K562 (cell line): Measurements from ENCODE around the gene NCOA1. TPM values are rescaled to one million over a fixed set of nuclear protein-coding genes. Genes with fewer than 3 reads are reported as not detected.

ENCODE experiments used
- ATAC-seq: fragments of 200-7000 bp; cut with Tn5 transposase; 3 replicates; pipeline ENCODE4 v1.9.1; 2020; ENCODE audit warnings: moderate library complexity
- BruUV-seq: library from RNA; stranded (reverse); fragments of 400-500 nt; replicated peaks from 2 replicates; lab custom pipeline; 2021; lab: Mats Ljungman, UMichigan
- CTCF ChIA-PET: fragments of 300-600 bp; formaldehyde crosslinking; extraction: SDS; loops from one replicate; lab custom pipeline; 2021; ENCODE audit warnings: low intra/inter-chr PET ratio; lab: Yijun Ruan, JAX
- POLR2A ChIA-PET: fragments of 300-600, 350-650 bp; sonication (Branson Sonifier 250); formaldehyde crosslinking; extraction: SDS; loops from one replicate; lab custom pipeline; 2021; ENCODE audit warnings: antibody characterized with exemption, inconsistent platforms; lab: Yijun Ruan, JAX
- DNase-seq, 4 experiments: peaks; one replicate each; pipeline versions ENCODE4 v3.0.0 to v3.0.0-alpha.2; 2011 to 2018; ENCODE audit warnings: low spot score in 3 of 4, mixed read lengths in 3 of 4; ENCODE audit errors: extremely low read depth in 1 of 4
- FAIRE-seq: peaks from 2 replicates; lab custom pipeline; 2011; peaks lifted over from hg19 to GRCh38; lab: Jason Lieb, UNC
- H2AFZ ChIP-seq: 2 replicates; pipeline ENCODE4 v1.6.0; 2011; ENCODE audit warnings: low read depth, low read length, control low read depth, inconsistent platforms
- H3K27ac ChIP-seq: fragments of 200-600 bp; 3 replicates; pipeline ENCODE4 v1.8.0; 2011; ENCODE audit warnings: low read depth, mild to moderate bottlenecking, control low read depth, inconsistent platforms, low read length, moderate library complexity, mixed read lengths; ENCODE audit errors: extremely low read depth
- H3K27me3 ChIP-seq, 2 experiments: fragments of 300-600 bp in 1 of 2; 2 replicates in 1 of 2; 3 replicates in 1 of 2; pipeline versions ENCODE4 v1.6.0 to v1.8.0; 2011; ENCODE audit warnings: inconsistent platforms in 2 of 2, low read length in 2 of 2, mild to moderate bottlenecking in 1 of 2, mixed read lengths in 1 of 2, moderate library complexity in 1 of 2; ENCODE audit not compliant: control insufficient read depth in 2 of 2, insufficient read depth in 2 of 2
- H3K36me3 ChIP-seq: fragments of 300-600 bp; 3 replicates; pipeline ENCODE4 v1.8.0; 2011; ENCODE audit warnings: mild to moderate bottlenecking, low read length, inconsistent platforms; ENCODE audit not compliant: control insufficient read depth, insufficient read depth
- H3K4me1 ChIP-seq, 2 experiments: fragments of 200-600 bp in 1 of 2; replicated peaks in 1 of 2; 2 replicates in 1 of 2; 3 replicates in 1 of 2; pipeline versions ENCODE4 v1.5.1 to v1.8.0; 2011; ENCODE audit warnings: inconsistent platforms in 2 of 2, low read length in 2 of 2, mild to moderate bottlenecking in 1 of 2, mixed read lengths in 1 of 2, moderate library complexity in 1 of 2; ENCODE audit not compliant: control insufficient read depth in 2 of 2, insufficient read depth in 2 of 2
- H3K4me2 ChIP-seq: 2 replicates; pipeline ENCODE4 v1.6.1; 2011; ENCODE audit warnings: low read length, control low read depth, inconsistent platforms, mixed read lengths; ENCODE audit not compliant: insufficient read depth
- H3K4me3 ChIP-seq: fragments of 200-600 bp; sonication (generic), shearing (Covaris generic); 2 replicates; pipeline ENCODE4 v1.5.1; 2016; ENCODE audit warnings: control low read depth, inconsistent platforms
- H3K79me2 ChIP-seq: fragments of 200-600 bp; 3 replicates; pipeline ENCODE4 v1.8.0; 2011; ENCODE audit warnings: low read length, inconsistent platforms; ENCODE audit not compliant: control insufficient read depth, insufficient read depth
- H3K9ac ChIP-seq, 2 experiments: 2 replicates each; pipeline versions ENCODE4 v1.6.0 to v1.6.1; 2011; ENCODE audit warnings: low read depth in 2 of 2, low read length in 2 of 2, control low read depth in 1 of 2, inconsistent platforms in 1 of 2, mild to moderate bottlenecking in 1 of 2, mixed read lengths in 1 of 2; ENCODE audit not compliant: insufficient read depth in 1 of 2
- H3K9me1 ChIP-seq: one replicate; pipeline ENCODE4 v1.6.0; 2011; ENCODE audit warnings: inconsistent platforms, mild to moderate bottlenecking, low read length, moderate library complexity; ENCODE audit not compliant: control insufficient read depth, insufficient read depth
- H3K9me3 ChIP-seq: replicated peaks from 2 replicates; pipeline ENCODE4 v1.5.1; 2011; ENCODE audit warnings: low read depth, low read length, inconsistent platforms; ENCODE audit not compliant: control insufficient read depth, insufficient read depth
- H4K20me1 ChIP-seq: replicated peaks from 2 replicates; pipeline ENCODE4 v1.6.1; 2011; ENCODE audit warnings: low read length, inconsistent platforms, mixed read lengths; ENCODE audit not compliant: control insufficient read depth, insufficient read depth
- CC2D1A ChIP-seq: fragments of 450-650 bp; IDR thresholded peaks from 2 replicates; pipeline ENCODE4 v1.6.1; 2017; ENCODE audit warnings: mild to moderate bottlenecking
- FIP1L1 ChIP-seq: fragments of 200-400 bp; formaldehyde crosslinking; IDR thresholded peaks from 2 replicates; pipeline ENCODE4 v1.6.1; 2018; ENCODE audit warnings: mild to moderate bottlenecking, low read depth, low read length; ENCODE audit not compliant: poor library complexity, severe bottlenecking
- POLR2B ChIP-seq: fragments of 450-650 bp; IDR thresholded peaks from 2 replicates; pipeline ENCODE4 v1.6.1; 2018; ENCODE audit warnings: low read depth; ENCODE audit not compliant: partially characterized antibody
- SIX5 ChIP-seq, 2 experiments: IDR thresholded peaks; 2 replicates each; pipeline ENCODE4 v1.6.1; 2011; ENCODE audit warnings: low read length in 2 of 2, borderline replicate concordance in 1 of 2, low read depth in 1 of 2, mild to moderate bottlenecking in 1 of 2, moderate library complexity in 1 of 2; ENCODE audit not compliant: insufficient read depth in 1 of 2
- TCF7L2 ChIP-seq: fragments of 150-350 bp; IDR thresholded peaks from 2 replicates; pipeline ENCODE4 v1.6.1; 2016; ENCODE audit warnings: low read depth, mild to moderate bottlenecking, low read length, moderate library complexity
- U2AF2 ChIP-seq: fragments of 200-400 bp; formaldehyde crosslinking; optimal IDR thresholded peaks from 2 replicates; pipeline ENCODE3; 2017; ENCODE audit warnings: low read depth, mild to moderate bottlenecking, low read length
- ZKSCAN1 ChIP-seq: fragments of 150-350 bp; IDR thresholded peaks from 2 replicates; pipeline ENCODE4 v1.6.1; 2016; ENCODE audit warnings: low read depth, low read length
- ZNF561 ChIP-seq: fragments of 450-650 bp; formaldehyde crosslinking; conservative IDR thresholded peaks from 2 replicates; pipeline ENCODE4 v1.4.0; 2020; ENCODE audit warnings: mild to moderate bottlenecking, moderate library complexity
- WGBS: fragments of 100-300 bp; shearing (Covaris generic); methylation state at CpG from one replicate; pipeline ENCODE4 v1.1.6; 2016; ENCODE audit warnings: low coverage, mixed read lengths; ENCODE audit not compliant: insufficient coverage; ENCODE audit errors: missing lambda C conversion rate; 5-methylcytosine and 5-hydroxymethylcytosine counted together
- in situ Hi-C: fragments of 300-500 bp; cut with MboI; formaldehyde crosslinking; loops from 4 replicates; pipeline ENCODE4 v1.15.0; 2018; ENCODE audit warnings: inconsistent platforms, mixed read lengths
- intact Hi-C: fragments of 100-400 bp; cut with micrococcal nuclease; formaldehyde crosslinking; loops from 2 replicates; pipeline ENCODE4 v1.14.2; 2022
- polyA plus RNA-seq, 8 experiments: library from polyadenylated mRNA; depleted of rRNA in 4 of 8; stranded (reverse) in 5 of 8; unstranded in 3 of 8; fragments of >200 nt; fragmentation: Nextera tagmentation in 2 of 8; fragmentation: Illumina TruSeq in 1 of 8; extraction: Ambion mirVana in 2 of 8; extraction: Trizol in 1 of 8; gene quantifications; 2 replicates each; pipeline versions ENCODE4 v1.2.1 to v1.2.3, GENCODE V29; 2011 to 2014; ENCODE audit warnings: inconsistent platforms in 1 of 8, missing spikeins in 1 of 8
- total RNA-seq, 7 experiments: library from RNA; depleted of rRNA in 6 of 7; stranded (reverse); fragments of >200 nt in 6 of 7; fragmentation: Illumina TruSeq in 2 of 7; extraction: Trizol in 2 of 7; gene quantifications; 2 replicates each; pipeline versions ENCODE4 v1.2.1 to v1.2.3, GENCODE V29; 2011 to 2021; ENCODE audit warnings: low replicate concordance in 1 of 7
- TF ChIP-seq, protein P1 (sequence below), 2 experiments: fragments of 150-350 bp in 1 of 2; IDR thresholded peaks; 2 replicates each; pipeline ENCODE4 v1.6.1; 2012 to 2016; ENCODE audit warnings: low read depth in 2 of 2, low read length in 2 of 2, mild to moderate bottlenecking in 1 of 2, moderate library complexity in 1 of 2

Gene NCOA1
- total and polyA plus RNA-seq, 9 of the 15 experiments (the other 6 are each of a cell fraction or from before 2014, with no cell fraction given): 4.9 to 25.7 (median 17.0) TPM

GRCh38 chr2:24495451-24495850 lies 4.4 kb downstream of the NCOA1 start:
- ChIA-PET CTCF (no interaction called here), POLR2A (interaction anchor here (1.2 to 5.9 kb wide), 2 partner anchors 12 to 20 kb away, joined by 3 to 33 read pairs; no protein-coding TSS in a partner anchor)
- FAIRE-seq: no peak
- WGBS: 29% methylated on average over 4 of the region's 4 CpGs
- Histone ChIP-seq H3K27me3 (no peaks in the 10 kb centered on the region), H3K79me2 (peaks cover 88% of the 10 kb centered on the region), H3K9me1 (no peaks in the 10 kb centered on the region), H3K9me3 (no peaks in the 10 kb centered on the region), H3K27ac (no peak overlapping the region), H3K4me2 (no peak overlapping the region; the same call in 1 of the 2 replicates), H3K4me1 (peaks cover 7 to 41% of the 10 kb centered on the region in 2 experiments), H2AFZ (no peak overlapping the region), H3K36me3 (no peaks in the 10 kb centered on the region), H3K4me3 (no peak overlapping the region), H3K9ac (no peak overlapping the region), H4K20me1 (peaks cover 6% of the 10 kb centered on the region)
- ATAC-seq: no peak
- DNase-seq: no peak
- TF ChIP-seq, protein P1, sequence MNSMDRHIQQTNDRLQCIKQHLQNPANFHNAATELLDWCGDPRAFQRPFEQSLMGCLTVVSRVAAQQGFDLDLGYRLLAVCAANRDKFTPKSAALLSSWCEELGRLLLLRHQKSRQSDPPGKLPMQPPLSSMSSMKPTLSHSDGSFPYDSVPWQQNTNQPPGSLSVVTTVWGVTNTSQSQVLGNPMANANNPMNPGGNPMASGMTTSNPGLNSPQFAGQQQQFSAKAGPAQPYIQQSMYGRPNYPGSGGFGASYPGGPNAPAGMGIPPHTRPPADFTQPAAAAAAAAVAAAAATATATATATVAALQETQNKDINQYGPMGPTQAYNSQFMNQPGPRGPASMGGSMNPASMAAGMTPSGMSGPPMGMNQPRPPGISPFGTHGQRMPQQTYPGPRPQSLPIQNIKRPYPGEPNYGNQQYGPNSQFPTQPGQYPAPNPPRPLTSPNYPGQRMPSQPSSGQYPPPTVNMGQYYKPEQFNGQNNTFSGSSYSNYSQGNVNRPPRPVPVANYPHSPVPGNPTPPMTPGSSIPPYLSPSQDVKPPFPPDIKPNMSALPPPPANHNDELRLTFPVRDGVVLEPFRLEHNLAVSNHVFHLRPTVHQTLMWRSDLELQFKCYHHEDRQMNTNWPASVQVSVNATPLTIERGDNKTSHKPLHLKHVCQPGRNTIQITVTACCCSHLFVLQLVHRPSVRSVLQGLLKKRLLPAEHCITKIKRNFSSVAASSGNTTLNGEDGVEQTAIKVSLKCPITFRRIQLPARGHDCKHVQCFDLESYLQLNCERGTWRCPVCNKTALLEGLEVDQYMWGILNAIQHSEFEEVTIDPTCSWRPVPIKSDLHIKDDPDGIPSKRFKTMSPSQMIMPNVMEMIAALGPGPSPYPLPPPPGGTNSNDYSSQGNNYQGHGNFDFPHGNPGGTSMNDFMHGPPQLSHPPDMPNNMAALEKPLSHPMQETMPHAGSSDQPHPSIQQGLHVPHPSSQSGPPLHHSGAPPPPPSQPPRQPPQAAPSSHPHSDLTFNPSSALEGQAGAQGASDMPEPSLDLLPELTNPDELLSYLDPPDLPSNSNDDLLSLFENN (IDR thresholded peaks at IDR 0.05; ENCODE audit: low read depth in 2 of 2, low read length in 2 of 2): no peak
- TF ChIP-seq CC2D1A (no peak), U2AF2 (no peak), TCF7L2 (no peak), ZKSCAN1 (no peak), ZNF561 (CRISPR knock-in tag) (no peak), FIP1L1 (no peak), SIX5 (IDR thresholded peaks at IDR 0.05; ENCODE audit: borderline replicate concordance in 1 of 2, insufficient read depth in 1 of 2, low read depth in 1 of 2, low read length in 2 of 2) (no peak), POLR2B (no peak)
- in situ Hi-C loops (no loop called here), intact Hi-C loops (no loop called here)
- TSS peak; percentile 16 for BruUV-seq
